ENCODE measurements around the gene NUP93.

Gene NUP93

DNA sequence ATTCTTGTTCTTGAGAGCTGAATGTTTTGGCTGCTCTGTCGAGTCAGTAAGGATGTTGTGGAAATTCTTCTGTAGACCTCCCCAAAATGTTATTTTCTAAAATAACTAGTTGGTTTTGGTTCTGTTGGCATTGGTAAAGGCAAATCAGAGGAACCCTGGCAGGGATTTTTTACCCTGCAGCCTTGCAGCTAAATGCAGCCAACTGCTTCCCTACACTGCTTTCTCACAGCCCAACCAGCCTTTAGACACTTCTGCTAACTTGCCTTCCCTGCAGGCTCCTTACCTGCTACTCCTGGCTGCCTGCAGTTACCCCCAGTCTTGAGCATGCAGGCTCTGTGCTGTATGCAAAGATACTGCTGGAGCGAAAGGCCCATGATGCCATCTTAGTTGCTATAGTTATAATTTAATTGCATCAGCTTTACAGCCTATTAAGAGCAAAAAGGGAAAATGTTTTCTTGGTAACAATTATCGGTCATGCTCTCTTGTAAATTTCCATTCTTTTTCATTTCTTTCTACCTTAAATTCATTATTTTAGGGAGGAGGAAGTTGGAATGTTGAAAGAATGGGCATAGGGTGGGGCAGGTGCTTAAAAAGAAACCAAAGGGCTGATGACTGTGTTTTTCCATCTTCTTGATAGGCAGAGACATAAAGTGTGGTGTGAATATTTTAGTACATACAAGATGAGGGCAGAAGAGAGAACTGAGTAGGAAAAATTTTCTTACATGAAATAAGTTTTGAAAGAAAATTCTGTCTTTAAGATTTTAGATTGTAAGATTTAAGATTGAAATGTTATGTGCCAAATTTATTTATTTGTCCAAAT is 20.0 kb downstream of the NUP93 start:
- Histone ChIP-seq H3K36me3 (ENCODE audit: control insufficient read depth, insufficient read depth, low read length) (no peaks in the 10 kb centered on the region), H2AFZ (no peak overlapping the region), H3K4me3 (ENCODE audit: low read depth, low read length) (no peak overlapping the region), H3K27me3 (ENCODE audit: control insufficient read depth, insufficient read depth, low read length) (no peaks in the 10 kb centered on the region), H3K79me2 (peaks cover 8% of the 10 kb centered on the region), H3K27ac (no peak overlapping the region), H3K9me3 (ENCODE audit: control insufficient read depth, low read length) (no peaks in the 10 kb centered on the region), H3K4me2 (ENCODE audit: low read length) (no peak overlapping the region), H3K4me1 (peaks cover 3% of the 10 kb centered on the region), H3K9ac (no peak overlapping the region)
- TF ChIP-seq, protein P1, sequence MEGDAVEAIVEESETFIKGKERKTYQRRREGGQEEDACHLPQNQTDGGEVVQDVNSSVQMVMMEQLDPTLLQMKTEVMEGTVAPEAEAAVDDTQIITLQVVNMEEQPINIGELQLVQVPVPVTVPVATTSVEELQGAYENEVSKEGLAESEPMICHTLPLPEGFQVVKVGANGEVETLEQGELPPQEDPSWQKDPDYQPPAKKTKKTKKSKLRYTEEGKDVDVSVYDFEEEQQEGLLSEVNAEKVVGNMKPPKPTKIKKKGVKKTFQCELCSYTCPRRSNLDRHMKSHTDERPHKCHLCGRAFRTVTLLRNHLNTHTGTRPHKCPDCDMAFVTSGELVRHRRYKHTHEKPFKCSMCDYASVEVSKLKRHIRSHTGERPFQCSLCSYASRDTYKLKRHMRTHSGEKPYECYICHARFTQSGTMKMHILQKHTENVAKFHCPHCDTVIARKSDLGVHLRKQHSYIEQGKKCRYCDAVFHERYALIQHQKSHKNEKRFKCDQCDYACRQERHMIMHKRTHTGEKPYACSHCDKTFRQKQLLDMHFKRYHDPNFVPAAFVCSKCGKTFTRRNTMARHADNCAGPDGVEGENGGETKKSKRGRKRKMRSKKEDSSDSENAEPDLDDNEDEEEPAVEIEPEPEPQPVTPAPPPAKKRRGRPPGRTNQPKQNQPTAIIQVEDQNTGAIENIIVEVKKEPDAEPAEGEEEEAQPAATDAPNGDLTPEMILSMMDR (IDR thresholded peaks at IDR 0.05): no peak

GRCh38 chr16:56753410-56753809 is 23.5 kb downstream of the NUP93 start:
- Histone ChIP-seq H2AFZ (no peak overlapping the region), H3K4me3 (ENCODE audit: low read depth, low read length) (no peak overlapping the region), H3K36me3 (ENCODE audit: control insufficient read depth, insufficient read depth, low read length) (no peaks in the 10 kb centered on the region), H3K27me3 (ENCODE audit: control insufficient read depth, insufficient read depth, low read length) (no peaks in the 10 kb centered on the region), H3K27ac (no peak overlapping the region), H3K4me2 (ENCODE audit: low read length) (no peak overlapping the region), H3K79me2 (peaks cover 12% of the 10 kb centered on the region), H3K4me1 (no peaks in the 10 kb centered on the region), H3K9me3 (ENCODE audit: control insufficient read depth, low read length) (no peaks in the 10 kb centered on the region), H3K9ac (no peak overlapping the region)
- TF ChIP-seq, protein P1 (IDR thresholded peaks at IDR 0.05): no peak

- no peaks in the 10 kb centered on the region for H3K27me3 ChIP-seq (ENCODE audit: control insufficient read depth, insufficient read depth, low read length)
- no peak overlapping the region for H3K9ac ChIP-seq
- no peak overlapping the region for H2AFZ ChIP-seq
- no peak overlapping the region for H3K27ac ChIP-seq
- no peaks in the 10 kb centered on the region for H3K36me3 ChIP-seq (ENCODE audit: control insufficient read depth, insufficient read depth, low read length)
- H3K4me3 ChIP-seq (ENCODE audit: low read depth, low read length): no peak overlapping the region
- H3K79me2 ChIP-seq: peaks cover 12% of the 10 kb centered on the region
- H3K4me2 ChIP-seq (ENCODE audit: low read length): no peak overlapping the region
- H3K4me1 ChIP-seq: no peaks in the 10 kb centered on the region
- TF ChIP-seq, protein P1 (IDR thresholded peaks at IDR 0.05): no peak
- H3K9me3 ChIP-seq (ENCODE audit: control insufficient read depth, low read length): no peaks in the 10 kb centered on the region
These were observed 25.1 kb downstream of the NUP93 start for GRCh38 chr16:56755038-56755437.

DNA sequence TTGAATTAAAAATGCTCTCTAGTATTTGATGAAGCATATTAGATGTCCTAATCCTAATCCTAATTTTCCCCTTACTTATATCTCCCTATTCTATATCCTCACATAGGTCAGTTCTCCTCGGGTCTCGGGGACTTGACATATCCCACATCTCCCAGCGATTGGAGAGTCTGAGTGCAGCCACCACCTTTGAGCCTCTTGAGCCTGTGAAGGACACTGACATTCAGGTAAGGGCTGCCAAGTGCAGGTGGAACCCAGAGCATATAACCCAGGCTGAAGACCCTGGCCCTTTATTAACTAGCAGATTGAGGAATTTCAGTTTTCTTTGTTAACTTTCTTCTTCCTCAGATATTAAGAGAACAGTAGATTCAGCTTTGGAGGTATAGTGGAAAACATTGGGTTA is 28.5 kb downstream of the NUP93 start:
- peaks cover 8% of the 10 kb centered on the region for H3K79me2 ChIP-seq
- no peak overlapping the region for H2AFZ ChIP-seq
- no peaks in the 10 kb centered on the region for H3K4me1 ChIP-seq
- no peak overlapping the region for H3K27ac ChIP-seq
- TF ChIP-seq, protein P1 (IDR thresholded peaks at IDR 0.05): no peak
- no peak overlapping the region for H3K4me3 ChIP-seq (ENCODE audit: low read depth, low read length)
- no peaks in the 10 kb centered on the region for H3K9me3 ChIP-seq (ENCODE audit: control insufficient read depth, low read length)
- no peak overlapping the region for H3K9ac ChIP-seq
- H3K4me2 ChIP-seq (ENCODE audit: low read length): no peak overlapping the region
- no peaks in the 10 kb centered on the region for H3K36me3 ChIP-seq (ENCODE audit: control insufficient read depth, insufficient read depth, low read length)
- H3K27me3 ChIP-seq (ENCODE audit: control insufficient read depth, insufficient read depth, low read length): no peaks in the 10 kb centered on the region

GRCh38 chr16:56758930-56759329 is 29.0 kb downstream of the NUP93 start:
- Histone ChIP-seq H2AFZ (no peak overlapping the region), H3K79me2 (peaks cover 8% of the 10 kb centered on the region), H3K27ac (no peak overlapping the region), H3K4me1 (no peaks in the 10 kb centered on the region), H3K9ac (no peak overlapping the region), H3K4me2 (ENCODE audit: low read length) (no peak overlapping the region), H3K4me3 (ENCODE audit: low read depth, low read length) (no peak overlapping the region), H3K27me3 (ENCODE audit: control insufficient read depth, insufficient read depth, low read length) (no peaks in the 10 kb centered on the region), H3K36me3 (ENCODE audit: control insufficient read depth, insufficient read depth, low read length) (no peaks in the 10 kb centered on the region), H3K9me3 (ENCODE audit: control insufficient read depth, low read length) (no peaks in the 10 kb centered on the region)
- TF ChIP-seq, protein P1 (IDR thresholded peaks at IDR 0.05): no peak

Data from parathyroid adenoma (tissue), 2 donors.